ENCODE measurements around the gene IDH3A. TPM values are rescaled to one million over a fixed set of nuclear protein-coding genes. Genes with fewer than 3 reads are reported as not detected.

Gene IDH3A
- total and polyA plus RNA-seq, 9 of the 15 experiments (the other 6 are each of a cell fraction or from before 2014, with no cell fraction given), result 37.4 to 249 (median 107) TPM

- Histone ChIP-seq H3K4me2 (ENCODE audit: insufficient read depth, low read length) (no peak overlapping the region), H3K27me3 (ENCODE audit: control insufficient read depth in 2 of 2, insufficient read depth in 2 of 2, low read length in 2 of 2) (no peaks in the 10 kb centered on the region), H2AFZ (ENCODE audit: low read depth, low read length) (no peak overlapping the region), H3K9ac (ENCODE audit: insufficient read depth in 1 of 2, low read depth in 2 of 2, low read length in 2 of 2) (no peak overlapping the region), H3K4me1 (replicated peaks in 1 of 2; ENCODE audit: control insufficient read depth in 2 of 2, insufficient read depth in 2 of 2, low read length in 2 of 2) (peaks cover 17 to 23% of the 10 kb centered on the region in 2 experiments; a peak in 4 of 5 replicates), H3K36me3 (ENCODE audit: control insufficient read depth, insufficient read depth, low read length) (no peaks in the 10 kb centered on the region), H3K9me1 (ENCODE audit: control insufficient read depth, insufficient read depth, low read length) (no peaks in the 10 kb centered on the region), H3K4me3 (no peak overlapping the region), H3K79me2 (ENCODE audit: control insufficient read depth, insufficient read depth, low read length) (no peaks in the 10 kb centered on the region), H3K27ac (ENCODE audit: extremely low read depth, low read depth, low read length) (no peak overlapping the region), H4K20me1 (replicated peaks; ENCODE audit: control insufficient read depth, insufficient read depth, low read length) (0 out of 2 replicates have a peak, but pooled peaks cover 3% of the 10 kb centered on the region), H3K9me3 (replicated peaks; ENCODE audit: control insufficient read depth, insufficient read depth, low read depth, low read length) (no peaks in the 10 kb centered on the region)
- intact Hi-C loops (cut with micrococcal nuclease) (no loop called here), in situ Hi-C loops (cut with MboI) (no loop called here)
- DNase-seq (ENCODE audit: extremely low read depth in 1 of 4, low spot score in 3 of 4), result no peak
- FAIRE-seq, result no peak
- 16% methylated on average over 7 of the region's 8 CpGs for WGBS (ENCODE audit: insufficient coverage, low coverage, missing lambda C conversion rate)
- CTCF ChIA-PET (ENCODE audit: low intra/inter-chr PET ratio), result no interaction called here
- ATAC-seq, result no peak
- POLR2A ChIA-PET, result interaction anchor here (1.2 kb wide), 1 partner anchor 12 kb away, joined by 3 read pairs; no protein-coding TSS in a partner anchor
- no TSS peak for BruUV-seq (replicated peaks)
- no peak for TF ChIP-seq ZNF174 (CRISPR knock-in tag; IDR thresholded peaks at IDR 0.05)
- TF ChIP-seq KDM2B (CRISPR knock-in tag; IDR thresholded peaks at IDR 0.05), result no peak
- TF ChIP-seq SLC30A9 (CRISPR knock-in tag; IDR thresholded peaks at IDR 0.05), result no peak
- no peak for TF ChIP-seq NUFIP1 (IDR thresholded peaks at IDR 0.05; ENCODE audit: partially characterized antibody)
- TF ChIP-seq AFF1 (IDR thresholded peaks at IDR 0.05; ENCODE audit: low read depth in 1 of 2, partially characterized antibody in 2 of 2), result no peak
- TF ChIP-seq, protein P1, sequence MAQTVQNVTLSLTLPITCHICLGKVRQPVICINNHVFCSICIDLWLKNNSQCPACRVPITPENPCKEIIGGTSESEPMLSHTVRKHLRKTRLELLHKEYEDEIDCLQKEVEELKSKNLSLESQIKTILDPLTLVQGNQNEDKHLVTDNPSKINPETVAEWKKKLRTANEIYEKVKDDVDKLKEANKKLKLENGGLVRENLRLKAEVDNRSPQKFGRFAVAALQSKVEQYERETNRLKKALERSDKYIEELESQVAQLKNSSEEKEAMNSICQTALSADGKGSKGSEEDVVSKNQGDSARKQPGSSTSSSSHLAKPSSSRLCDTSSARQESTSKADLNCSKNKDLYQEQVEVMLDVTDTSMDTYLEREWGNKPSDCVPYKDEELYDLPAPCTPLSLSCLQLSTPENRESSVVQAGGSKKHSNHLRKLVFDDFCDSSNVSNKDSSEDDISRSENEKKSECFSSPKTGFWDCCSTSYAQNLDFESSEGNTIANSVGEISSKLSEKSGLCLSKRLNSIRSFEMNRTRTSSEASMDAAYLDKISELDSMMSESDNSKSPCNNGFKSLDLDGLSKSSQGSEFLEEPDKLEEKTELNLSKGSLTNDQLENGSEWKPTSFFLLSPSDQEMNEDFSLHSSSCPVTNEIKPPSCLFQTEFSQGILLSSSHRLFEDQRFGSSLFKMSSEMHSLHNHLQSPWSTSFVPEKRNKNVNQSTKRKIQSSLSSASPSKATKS (CRISPR knock-in tag; IDR thresholded peaks at IDR 0.05), result no peak
- TF ChIP-seq EP400 (IDR thresholded peaks at IDR 0.05), result no peak
- TF ChIP-seq CTBP1 (IDR thresholded peaks at IDR 0.05; ENCODE audit: borderline replicate concordance), result no peak
- no peak for TF ChIP-seq NFIC (IDR thresholded peaks at IDR 0.05)
- TF ChIP-seq ZBTB34 (CRISPR knock-in tag; IDR thresholded peaks at IDR 0.05), result no peak
- TF ChIP-seq ZNF76 (CRISPR knock-in tag; IDR thresholded peaks at IDR 0.05; ENCODE audit: borderline replicate concordance), result no peak
- TF ChIP-seq ZNF398 (CRISPR knock-in tag; IDR thresholded peaks at IDR 0.05), result no peak
- no peak for TF ChIP-seq SRSF9 (IDR thresholded peaks at IDR 0.05; ENCODE audit: borderline replicate concordance, low read depth, low read length)
These were observed 58.6 kb downstream of the IDH3A start for GRCh38 chr15:78207641-78208340.
